CD8-positive, alpha-beta memory T cell (primary cell): Measurements from ENCODE around the gene SPNS2. TPM values are rescaled to one million over a fixed set of nuclear protein-coding genes. Genes with fewer than 3 reads are reported as not detected.
A peak's percentile ranks its signal among the peaks of the same experiment; 100 is the strongest.

Experiments
- CTCF ChIA-PET: fragments of 350-600 bp; sonication (Branson Sonifier 250); formaldehyde crosslinking; loops from one replicate; lab custom pipeline; 2021; ENCODE audit warnings: antibody characterized with exemption; lab: Charles Lee
- POLR2A ChIA-PET: fragments of 350-600 bp; sonication (Branson Sonifier 250); formaldehyde crosslinking; loops from one replicate; lab custom pipeline; 2021; ENCODE audit warnings: antibody characterized with exemption; lab: Charles Lee
- DNase-seq, 5 donors: peaks; one replicate each; pipeline versions ENCODE4 v3.0.0 to v3.0.0-alpha.2; 2020 to 2022; ENCODE audit warnings: mixed read lengths in 1 of 5
- H3K27ac ChIP-seq: one replicate; pipeline ENCODE4 v1.7.0; 2013; ENCODE audit warnings: low read depth, mild to moderate bottlenecking, low read length, moderate library complexity
- H3K27me3 ChIP-seq: 2 replicates; pipeline ENCODE4 v1.7.0; 2013; ENCODE audit warnings: low read length, mild to moderate bottlenecking; ENCODE audit not compliant: insufficient read depth, poor library complexity, severe bottlenecking
- H3K36me3 ChIP-seq: 2 replicates; pipeline ENCODE4 v1.7.0; 2013; ENCODE audit warnings: mild to moderate bottlenecking, low read length, moderate library complexity; ENCODE audit not compliant: insufficient read depth
- H3K4me1 ChIP-seq: 2 replicates; pipeline ENCODE4 v1.7.0; 2013; ENCODE audit warnings: mild to moderate bottlenecking, low read length, moderate library complexity; ENCODE audit not compliant: insufficient read depth
- H3K4me3 ChIP-seq: 2 replicates; pipeline ENCODE4 v1.7.0; 2013; ENCODE audit warnings: mild to moderate bottlenecking, low read length
- H3K9me3 ChIP-seq: 2 replicates; pipeline ENCODE4 v1.7.0; 2013; ENCODE audit warnings: mild to moderate bottlenecking, low read length
- H3K27ac Mint-ChIP-seq, 8 donors: one replicate each; pipeline ENCODE4 v1.8.0; 2020 to 2021; ENCODE audit warnings: mixed read lengths in 8 of 8, mild to moderate bottlenecking in 6 of 8, inconsistent platforms in 3 of 8, moderate library complexity in 3 of 8
- H3K27me3 Mint-ChIP-seq, 2 donors: one replicate each; pipeline ENCODE4 v1.8.0; 2020 to 2021; ENCODE audit warnings: mixed read lengths in 2 of 2, mild to moderate bottlenecking in 1 of 2, moderate library complexity in 1 of 2
- H3K36me3 Mint-ChIP-seq, 3 donors: one replicate each; pipeline ENCODE4 v1.8.0; 2020 to 2021; ENCODE audit warnings: mixed read lengths in 3 of 3, inconsistent platforms in 1 of 3, mild to moderate bottlenecking in 1 of 3
- H3K4me1 Mint-ChIP-seq, 3 donors: one replicate each; pipeline ENCODE4 v1.8.0; 2020 to 2021; ENCODE audit warnings: mixed read lengths in 3 of 3, inconsistent platforms in 1 of 3, mild to moderate bottlenecking in 1 of 3
- H3K4me3 Mint-ChIP-seq, 7 donors: one replicate each; pipeline ENCODE4 v1.8.0; 2020 to 2021; ENCODE audit warnings: mixed read lengths in 7 of 7, mild to moderate bottlenecking in 6 of 7, moderate library complexity in 4 of 7, inconsistent platforms in 2 of 7
- H3K9me3 Mint-ChIP-seq, 5 donors: one replicate each; pipeline ENCODE4 v1.8.0; 2020 to 2022; ENCODE audit warnings: mixed read lengths in 5 of 5, mild to moderate bottlenecking in 3 of 5, moderate library complexity in 2 of 5, inconsistent platforms in 1 of 5
- polyA plus RNA-seq: library from polyadenylated mRNA; unstranded; fragments of 300-500 nt; fragmentation: Illumina TruSeq; gene quantifications from one replicate; pipeline ENCODE4 v1.2.3, GENCODE V29; 2021
- total RNA-seq, 2 experiments: library from RNA; stranded (reverse); gene quantifications; one replicate each; pipeline ENCODE4 v1.2.3, GENCODE V29; 2021

Gene SPNS2
- total and polyA plus RNA-seq, 3 experiments from 2014 or later = 0.10 to 0.50 (median 0.49) TPM

- H3K4me3 Mint-ChIP-seq = no peak overlapping the region
- ChIA-PET CTCF (interaction anchor here (1.1 to 1.3 kb wide), 3 partner anchors 20 to 30 kb away, joined by 3 to 4 read pairs (median 3); no protein-coding TSS in a partner anchor), POLR2A (no interaction called here)
- peak overlapping the region in 1 of 8 donors; percentile 23 for H3K27ac Mint-ChIP-seq
- no peaks in the 10 kb centered on the region for H3K9me3 ChIP-seq
- H3K27ac ChIP-seq = no peak overlapping the region
- no peaks in the 10 kb centered on the region for H3K27me3 Mint-ChIP-seq
- H3K4me1 Mint-ChIP-seq = peaks cover 0 to 2% (median 0%) of the 10 kb centered on the region in 3 donors
- H3K27me3 ChIP-seq = no peaks in the 10 kb centered on the region
- peaks cover 0 to 84% (median 0%) of the 10 kb centered on the region in 3 donors for H3K36me3 Mint-ChIP-seq
- H3K36me3 ChIP-seq = peaks cover 42% of the 10 kb centered on the region
- DNase-seq = no peak
- H3K9me3 Mint-ChIP-seq = no peaks in the 10 kb centered on the region
- H3K4me3 ChIP-seq = no peak overlapping the region
- H3K4me1 ChIP-seq = no peaks in the 10 kb centered on the region
Observed at GRCh38 chr17:4544135-4544950, 45.7 kb downstream of the SPNS2 start.

GRCh38 chr17:4544951-4545216, 46.2 kb downstream of the SPNS2 start:
- Histone ChIP-seq H3K36me3 (peaks cover 45% of the 10 kb centered on the region), H3K4me3 (no peak overlapping the region), H3K9me3 (no peaks in the 10 kb centered on the region), H3K27ac (no peak overlapping the region), H3K27me3 (no peaks in the 10 kb centered on the region), H3K4me1 (no peaks in the 10 kb centered on the region)
- Mint-ChIP-seq H3K4me3 (no peak overlapping the region), H3K27ac (no peak overlapping the region), H3K27me3 (no peaks in the 10 kb centered on the region), H3K9me3 (no peaks in the 10 kb centered on the region), H3K4me1 (no peaks in the 10 kb centered on the region), H3K36me3 (peaks cover 0 to 83% (median 0%) of the 10 kb centered on the region in 3 donors)
- ChIA-PET POLR2A (no interaction called here), CTCF (interaction anchor here (1.2 kb wide), 1 partner anchor 22 kb away, joined by 3 read pairs; no protein-coding TSS in a partner anchor)
- no peak for DNase-seq

GRCh38 chr17:4545217-4545951, 46.7 kb downstream of the SPNS2 start:
- Mint-ChIP-seq H3K27ac (peak overlapping the region in 1 of 8 donors; percentile 43), H3K9me3 (no peaks in the 10 kb centered on the region), H3K4me1 (no peaks in the 10 kb centered on the region), H3K27me3 (no peaks in the 10 kb centered on the region), H3K36me3 (peaks cover 0 to 84% (median 0%) of the 10 kb centered on the region in 3 donors), H3K4me3 (no peak overlapping the region)
- H3K27me3 ChIP-seq = no peaks in the 10 kb centered on the region
- no peaks in the 10 kb centered on the region for H3K4me1 ChIP-seq
- peaks cover 50% of the 10 kb centered on the region for H3K36me3 ChIP-seq
- ChIA-PET POLR2A (interaction anchor here (0.6 kb wide), 1 partner anchor 224 kb away, joined by 3 read pairs; no protein-coding TSS in a partner anchor), CTCF (interaction anchor here (1.2 kb wide), 1 partner anchor 21 kb away, joined by 3 read pairs; no protein-coding TSS in a partner anchor)
- no peak for DNase-seq
- no peak overlapping the region for H3K27ac ChIP-seq
- H3K9me3 ChIP-seq = no peaks in the 10 kb centered on the region
- no peak overlapping the region for H3K4me3 ChIP-seq

GRCh38 chr17:4547118-4547906, 48.6 kb downstream of the SPNS2 start:
- H3K36me3 ChIP-seq = peaks cover 48% of the 10 kb centered on the region
- no peak overlapping the region for H3K27ac ChIP-seq
- ChIA-PET CTCF (no interaction called here), POLR2A (no interaction called here)
- H3K9me3 ChIP-seq = no peaks in the 10 kb centered on the region
- Mint-ChIP-seq H3K4me1 (peaks cover 0 to 3% (median 0%) of the 10 kb centered on the region in 3 donors), H3K36me3 (peaks cover 0 to 86% (median 3%) of the 10 kb centered on the region in 3 donors), H3K9me3 (no peaks in the 10 kb centered on the region), H3K27ac (peak overlapping the region in 2 of 8 donors; percentile 52 to 72), H3K4me3 (no peak overlapping the region), H3K27me3 (no peaks in the 10 kb centered on the region)
- H3K4me1 ChIP-seq = no peaks in the 10 kb centered on the region
- no peak for DNase-seq
- H3K27me3 ChIP-seq = no peaks in the 10 kb centered on the region
- H3K4me3 ChIP-seq = no peak overlapping the region

- ChIA-PET CTCF (no interaction called here), POLR2A (no interaction called here)
- no peak overlapping the region for H3K27ac Mint-ChIP-seq
- Histone ChIP-seq H3K4me1 (no peaks in the 10 kb centered on the region), H3K36me3 (peaks cover 47% of the 10 kb centered on the region), H3K27ac (no peak overlapping the region), H3K27me3 (no peaks in the 10 kb centered on the region), H3K9me3 (no peaks in the 10 kb centered on the region), H3K4me3 (no peak overlapping the region)
- H3K27me3 Mint-ChIP-seq = no peaks in the 10 kb centered on the region
- H3K4me1 Mint-ChIP-seq = peaks cover 0 to 3% (median 0%) of the 10 kb centered on the region in 3 donors
- no peak overlapping the region for H3K4me3 Mint-ChIP-seq
- DNase-seq = no peak
- peaks cover 0 to 84% (median 3%) of the 10 kb centered on the region in 3 donors for H3K36me3 Mint-ChIP-seq
- no peaks in the 10 kb centered on the region for H3K9me3 Mint-ChIP-seq
Observed at GRCh38 chr17:4548061-4548461, 49.4 kb downstream of the SPNS2 start.

GRCh38 chr17:4548721-4549531, 50.2 kb downstream of the SPNS2 start:
- POLR2A ChIA-PET = interaction anchor here (0.7 kb wide), 1 partner anchor 868 kb away, joined by 5 read pairs; no protein-coding TSS in a partner anchor
- Histone ChIP-seq H3K4me1 (peaks cover 7% of the 10 kb centered on the region), H3K4me3 (no peak overlapping the region), H3K9me3 (no peaks in the 10 kb centered on the region), H3K27me3 (no peaks in the 10 kb centered on the region), H3K36me3 (peaks cover 51% of the 10 kb centered on the region), H3K27ac (no peak overlapping the region)
- Mint-ChIP-seq H3K27me3 (no peaks in the 10 kb centered on the region), H3K36me3 (peaks cover 0 to 80% (median 3%) of the 10 kb centered on the region in 3 donors), H3K27ac (no peak overlapping the region), H3K4me3 (no peak overlapping the region), H3K9me3 (no peaks in the 10 kb centered on the region), H3K4me1 (peaks cover 5 to 9% (median 6%) of the 10 kb centered on the region in 3 donors)
- no peak for DNase-seq
- CTCF ChIA-PET = interaction anchor here (2.5 kb wide), 1 partner anchor 16 kb away, joined by 8 read pairs; no protein-coding TSS in a partner anchor
